ENCODE data around the gene C18orf63.

The C18orf63 gene

GRCh38 chr18:74395006-74395405 is 79.4 kb downstream of the C18orf63 start:
- Histone ChIP-seq H3K36me3 (ENCODE audit: insufficient read depth, low read length) (no peaks in the 10 kb centered on the region), H3K9me3 (ENCODE audit: low read depth, low read length) (no peaks in the 10 kb centered on the region), H3K4me3 (no peak overlapping the region), H3K9ac (ENCODE audit: insufficient read length) (no peak overlapping the region), H3K27ac (no peak overlapping the region)
- DNase-seq (ENCODE audit: low read depth, low spot score) = no peak
- TF ChIP-seq EZH2 (IDR thresholded peaks at IDR 0.05) (no peak), POLR2AphosphoS5 (IDR thresholded peaks at IDR 0.05; ENCODE audit: borderline replicate concordance, low read depth, low read length) (no peak), FOXP2 (optimal IDR thresholded peaks at IDR 0.05; ENCODE audit: control extremely low read depth, extremely low read length, insufficient read depth) (no peak)

- Histone ChIP-seq H3K27ac (no peak overlapping the region), H3K9me3 (ENCODE audit: low read depth, low read length) (no peaks in the 10 kb centered on the region), H3K36me3 (ENCODE audit: insufficient read depth, low read length) (no peaks in the 10 kb centered on the region), H3K4me3 (no peak overlapping the region), H3K9ac (ENCODE audit: insufficient read length) (no peak overlapping the region)
- TF ChIP-seq FOXP2 (optimal IDR thresholded peaks at IDR 0.05; ENCODE audit: control extremely low read depth, extremely low read length, insufficient read depth) (no peak), POLR2AphosphoS5 (IDR thresholded peaks at IDR 0.05; ENCODE audit: borderline replicate concordance, low read depth, low read length) (no peak), EZH2 (IDR thresholded peaks at IDR 0.05) (no peak)
- DNase-seq (ENCODE audit: low read depth, low spot score) = no peak
Measured at GRCh38 chr18:74395648-74396154, 80.1 kb downstream of the C18orf63 start.

DNA sequence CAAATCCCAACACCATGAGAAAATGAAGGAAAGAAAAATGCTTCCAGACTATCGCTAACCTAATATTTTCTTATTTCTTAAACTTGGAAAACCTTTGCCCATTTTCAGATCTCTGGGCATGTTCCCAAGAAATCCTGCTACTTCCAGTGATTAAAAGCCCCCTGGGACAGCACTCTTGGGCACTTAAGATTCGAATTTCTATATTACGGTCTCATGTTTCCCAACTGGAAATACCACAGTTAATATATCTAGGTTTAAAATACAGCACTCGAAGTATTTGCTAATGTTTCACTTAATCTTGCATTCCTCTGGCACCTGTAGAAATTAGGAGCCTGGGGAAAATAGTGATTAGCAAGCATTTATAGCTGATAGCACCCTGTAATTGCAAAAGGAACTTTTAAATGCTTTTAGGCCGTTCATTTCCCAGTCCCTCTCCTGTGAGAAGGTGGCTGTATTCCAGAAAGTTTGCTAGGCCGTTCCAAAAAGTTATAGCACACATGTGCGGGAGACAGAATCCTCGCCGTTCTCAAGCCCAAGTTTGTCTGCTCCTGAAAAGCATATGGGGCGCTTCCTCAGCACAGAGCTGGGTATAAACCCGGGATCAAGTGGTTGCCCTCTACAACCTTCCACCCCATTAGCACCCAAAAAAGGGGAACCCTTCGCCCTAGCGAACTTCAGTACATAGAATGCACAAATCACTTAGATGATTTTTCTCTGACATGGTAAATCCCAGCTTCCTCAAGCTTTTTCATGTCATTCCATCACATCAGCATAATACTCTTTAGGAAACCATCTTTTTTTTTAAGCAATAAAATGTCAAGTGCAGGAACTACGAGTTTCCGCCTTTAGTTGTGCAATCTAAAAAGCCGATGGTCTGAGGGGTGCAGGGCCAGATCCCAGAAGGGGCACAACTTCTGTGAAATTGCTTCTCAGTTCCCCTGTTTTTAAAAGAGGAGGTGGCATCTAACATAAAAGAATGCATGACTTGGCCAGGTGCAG is 80.8 kb downstream of the C18orf63 start:
- no peaks in the 10 kb centered on the region for H3K36me3 ChIP-seq (ENCODE audit: insufficient read depth, low read length)
- TF ChIP-seq FOXP2 (optimal IDR thresholded peaks at IDR 0.05; ENCODE audit: control extremely low read depth, extremely low read length, insufficient read depth) = no peak
- TF ChIP-seq EZH2 (IDR thresholded peaks at IDR 0.05) = no peak
- TF ChIP-seq POLR2AphosphoS5 (IDR thresholded peaks at IDR 0.05; ENCODE audit: borderline replicate concordance, low read depth, low read length) = no peak
- no peaks in the 10 kb centered on the region for H3K9me3 ChIP-seq (ENCODE audit: low read depth, low read length)
- H3K27ac ChIP-seq = peak overlapping the region; percentile 26; the same call in 1 of the 2 replicates
- H3K4me3 ChIP-seq = peak overlapping the region; percentile 6
- no peak overlapping the region for H3K9ac ChIP-seq (ENCODE audit: insufficient read length)
- DNase-seq (ENCODE audit: low read depth, low spot score) = peak; percentile 68

GRCh38 chr18:74397572-74397971 is 81.9 kb downstream of the C18orf63 start:
- no peak for TF ChIP-seq EZH2 (IDR thresholded peaks at IDR 0.05)
- no peak for TF ChIP-seq POLR2AphosphoS5 (IDR thresholded peaks at IDR 0.05; ENCODE audit: borderline replicate concordance, low read depth, low read length)
- no peak for TF ChIP-seq FOXP2 (optimal IDR thresholded peaks at IDR 0.05; ENCODE audit: control extremely low read depth, extremely low read length, insufficient read depth)
- H3K9ac ChIP-seq (ENCODE audit: insufficient read length) = no peak overlapping the region
- no peak overlapping the region for H3K27ac ChIP-seq
- no peak for DNase-seq (ENCODE audit: low read depth, low spot score)
- H3K36me3 ChIP-seq (ENCODE audit: insufficient read depth, low read length) = no peaks in the 10 kb centered on the region
- no peak overlapping the region for H3K4me3 ChIP-seq
- no peaks in the 10 kb centered on the region for H3K9me3 ChIP-seq (ENCODE audit: low read depth, low read length)

- no peak for DNase-seq (ENCODE audit: low read depth, low spot score)
- Histone ChIP-seq H3K9me3 (ENCODE audit: low read depth, low read length) (no peaks in the 10 kb centered on the region), H3K9ac (ENCODE audit: insufficient read length) (no peak overlapping the region), H3K27ac (no peak overlapping the region), H3K4me3 (no peak overlapping the region), H3K36me3 (ENCODE audit: insufficient read depth, low read length) (no peaks in the 10 kb centered on the region)
- TF ChIP-seq FOXP2 (optimal IDR thresholded peaks at IDR 0.05; ENCODE audit: control extremely low read depth, extremely low read length, insufficient read depth) (no peak), POLR2AphosphoS5 (IDR thresholded peaks at IDR 0.05; ENCODE audit: borderline replicate concordance, low read depth, low read length) (no peak), EZH2 (IDR thresholded peaks at IDR 0.05) (no peak)
Measured at GRCh38 chr18:74399091-74399887, 83.7 kb downstream of the C18orf63 start.

GRCh38 chr18:74400813-74401212 is 85.2 kb downstream of the C18orf63 start:
- TF ChIP-seq POLR2AphosphoS5 (IDR thresholded peaks at IDR 0.05; ENCODE audit: borderline replicate concordance, low read depth, low read length) (no peak), FOXP2 (optimal IDR thresholded peaks at IDR 0.05; ENCODE audit: control extremely low read depth, extremely low read length, insufficient read depth) (no peak), EZH2 (IDR thresholded peaks at IDR 0.05) (no peak)
- no peak overlapping the region for H3K9ac ChIP-seq (ENCODE audit: insufficient read length)
- H3K36me3 ChIP-seq (ENCODE audit: insufficient read depth, low read length) = no peaks in the 10 kb centered on the region

DNA sequence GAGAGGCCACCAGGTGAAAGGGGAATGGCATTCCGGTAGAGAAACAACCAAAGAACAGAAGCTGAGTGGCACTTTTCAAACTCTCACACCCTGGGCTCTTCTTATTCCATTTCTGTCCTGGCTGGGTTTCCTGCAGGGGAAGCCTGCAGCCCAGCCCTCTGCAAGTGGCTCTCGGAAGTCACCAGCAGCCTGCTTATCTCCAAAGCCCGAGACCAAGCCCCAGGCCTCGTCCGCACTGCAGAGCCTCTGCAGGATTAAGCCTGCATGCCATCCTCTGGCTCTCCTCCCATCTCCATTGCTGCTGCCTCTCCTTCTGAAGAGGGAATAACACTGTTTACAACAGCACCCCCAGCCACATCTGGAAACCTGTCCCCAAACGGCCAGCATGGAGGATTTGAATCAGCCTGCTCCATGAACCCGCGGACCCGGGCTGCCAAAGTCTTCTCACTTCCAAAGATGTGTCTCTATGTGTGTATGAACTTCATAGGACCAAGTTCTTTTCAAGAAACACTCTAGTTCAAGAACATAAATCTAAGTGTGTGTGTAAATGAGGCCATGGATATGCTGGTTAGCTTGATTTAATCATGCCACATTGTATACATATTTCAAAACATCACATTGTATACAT is 87.3 kb downstream of the C18orf63 start:
- TF ChIP-seq FOXP2 (optimal IDR thresholded peaks at IDR 0.05; ENCODE audit: control extremely low read depth, extremely low read length, insufficient read depth) (no peak), EZH2 (IDR thresholded peaks at IDR 0.05) (no peak), POLR2AphosphoS5 (IDR thresholded peaks at IDR 0.05; ENCODE audit: borderline replicate concordance, low read depth, low read length) (no peak)
- no peak overlapping the region for H3K27ac ChIP-seq
- no peaks in the 10 kb centered on the region for H3K36me3 ChIP-seq (ENCODE audit: insufficient read depth, low read length)
- H3K9ac ChIP-seq (ENCODE audit: insufficient read length) = no peak overlapping the region
- H3K9me3 ChIP-seq (ENCODE audit: low read depth, low read length) = no peaks in the 10 kb centered on the region
- no peak overlapping the region for H3K4me3 ChIP-seq
- DNase-seq (ENCODE audit: low read depth, low spot score) = no peak

More at GRCh38 chr18:74400813-74401212, 85.2 kb downstream of the C18orf63 start:
- DNase-seq (ENCODE audit: low read depth, low spot score) = no peak
- no peak overlapping the region for H3K4me3 ChIP-seq
- H3K9me3 ChIP-seq (ENCODE audit: low read depth, low read length) = no peaks in the 10 kb centered on the region
- H3K27ac ChIP-seq = no peak overlapping the region

Data from SK-N-MC (cell line).